GM19193 (cell line): Measurements from ENCODE around the gene CSK.

Experiments used
- POLR2A ChIP-seq: IDR thresholded peaks from 4 replicates; pipeline ENCODE4 v1.6.1; 2011; ENCODE audit not compliant: insufficient read depth, insufficient read length; ENCODE audit errors: extremely low read depth

CSK gene

GRCh38 chr15:74767167-74768098, 14.4 kb upstream of the CSK start:
- TF ChIP-seq POLR2A, result no peak

GRCh38 chr15:74768099-74768770, 13.6 kb upstream of the CSK start:
- TF ChIP-seq POLR2A, result no peak

GRCh38 chr15:74768771-74769342, 13.0 kb upstream of the CSK start:
- TF ChIP-seq POLR2A, result no peak

GRCh38 chr15:74769463-74770025, 12.3 kb upstream of the CSK start:
- no peak for TF ChIP-seq POLR2A

- no peak for TF ChIP-seq POLR2A
Measured at GRCh38 chr15:74770211-74770903, 11.5 kb upstream of the CSK start.

GRCh38 chr15:74773329-74773728, 8.6 kb upstream of the CSK start:
- no peak for TF ChIP-seq POLR2A

GRCh38 chr15:74773731-74774252, 8.1 kb upstream of the CSK start:
- no peak for TF ChIP-seq POLR2A

GRCh38 chr15:74775132-74775562, 6.7 kb upstream of the CSK start:
- TF ChIP-seq POLR2A, result no peak

- TF ChIP-seq POLR2A, result no peak
Measured at GRCh38 chr15:74775894-74776293, 6.0 kb upstream of the CSK start.

- peak; percentile 61 for TF ChIP-seq POLR2A
Measured at GRCh38 chr15:74776821-74777768, 4.8 kb upstream of the CSK start.

- no peak for TF ChIP-seq POLR2A
Measured at GRCh38 chr15:74777769-74778598, 3.9 kb upstream of the CSK start.

- TF ChIP-seq POLR2A, result no peak
Measured at GRCh38 chr15:74778599-74778970, 3.3 kb upstream of the CSK start.

- no peak for TF ChIP-seq POLR2A
Measured at GRCh38 chr15:74779162-74779648, 2.7 kb upstream of the CSK start.
